HG03139 (cell line): ENCODE results near the gene TIGD1.

Source experiments
- ATAC-seq: cut with Tn5 transposase; IDR thresholded peaks from one replicate; pipeline ENCODE4 v1.9.1; 2021; ENCODE audit not compliant: unreplicated experiment

The TIGD1 gene

DNA sequence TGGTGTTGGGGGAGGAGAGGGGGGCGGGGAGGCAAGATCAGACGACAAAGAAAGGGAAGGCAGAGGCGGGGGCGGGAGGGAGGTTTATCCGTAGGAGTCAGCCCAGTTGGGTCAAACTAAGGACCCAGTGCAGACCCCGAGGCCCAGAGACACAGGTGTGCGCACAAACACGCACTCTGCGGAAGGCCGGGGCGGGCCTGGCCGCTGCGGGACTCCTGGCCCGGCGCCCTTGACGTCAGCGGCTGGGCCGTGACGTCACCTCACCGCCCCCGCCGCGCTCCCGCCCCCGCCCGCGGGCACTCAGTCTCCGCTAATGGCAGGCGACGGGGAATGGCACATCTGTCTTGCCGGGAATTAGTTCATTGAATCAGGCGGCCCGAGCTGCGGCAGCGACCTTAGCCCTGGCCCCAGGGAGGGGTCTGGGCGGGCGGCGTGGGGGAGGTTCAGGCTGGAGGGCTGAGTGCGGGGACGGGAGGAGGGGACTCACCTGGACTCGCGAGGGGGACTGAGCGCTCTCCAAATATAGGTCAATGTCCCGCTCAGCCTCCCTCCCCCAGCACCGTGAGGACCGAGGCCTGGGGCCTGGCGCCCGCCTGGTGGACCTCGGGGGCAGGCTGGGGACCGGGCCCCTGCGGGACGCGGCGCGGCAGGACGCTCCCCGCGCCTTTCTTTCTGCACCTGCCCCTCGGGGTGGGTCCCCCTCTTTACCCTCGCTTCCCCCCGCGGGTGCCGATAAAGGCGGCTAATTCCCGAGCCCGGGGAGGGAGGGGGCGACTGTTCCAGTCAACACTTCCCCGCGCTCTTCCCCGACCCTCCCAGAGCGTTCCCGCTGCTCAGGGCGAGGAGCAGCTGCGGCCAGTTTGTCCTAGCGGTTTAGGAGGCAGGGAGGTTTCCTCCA is 47.2 kb downstream of the TIGD1 start:
- ATAC-seq: no peak

DNA sequence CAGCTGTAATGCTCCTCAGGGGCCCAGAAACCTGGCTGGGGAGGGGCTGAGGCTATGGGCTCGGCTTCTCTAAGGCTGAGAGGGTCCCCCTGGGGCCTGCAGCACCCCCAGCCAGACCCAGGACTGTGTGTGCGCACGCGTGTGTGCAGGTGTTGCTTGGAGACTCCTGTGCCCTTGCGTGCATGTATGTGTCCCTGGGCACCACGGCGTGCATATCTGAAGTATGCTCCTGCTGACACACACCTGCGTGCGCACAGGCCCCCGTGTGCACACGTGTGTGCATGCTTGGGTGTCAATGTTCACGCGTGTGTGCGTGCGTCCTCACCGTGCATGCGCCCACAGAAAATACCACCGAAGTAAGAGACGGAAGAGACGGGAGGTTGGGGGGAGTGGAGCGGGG is 47.8 kb downstream of the TIGD1 start:
- ATAC-seq: no peak

DNA sequence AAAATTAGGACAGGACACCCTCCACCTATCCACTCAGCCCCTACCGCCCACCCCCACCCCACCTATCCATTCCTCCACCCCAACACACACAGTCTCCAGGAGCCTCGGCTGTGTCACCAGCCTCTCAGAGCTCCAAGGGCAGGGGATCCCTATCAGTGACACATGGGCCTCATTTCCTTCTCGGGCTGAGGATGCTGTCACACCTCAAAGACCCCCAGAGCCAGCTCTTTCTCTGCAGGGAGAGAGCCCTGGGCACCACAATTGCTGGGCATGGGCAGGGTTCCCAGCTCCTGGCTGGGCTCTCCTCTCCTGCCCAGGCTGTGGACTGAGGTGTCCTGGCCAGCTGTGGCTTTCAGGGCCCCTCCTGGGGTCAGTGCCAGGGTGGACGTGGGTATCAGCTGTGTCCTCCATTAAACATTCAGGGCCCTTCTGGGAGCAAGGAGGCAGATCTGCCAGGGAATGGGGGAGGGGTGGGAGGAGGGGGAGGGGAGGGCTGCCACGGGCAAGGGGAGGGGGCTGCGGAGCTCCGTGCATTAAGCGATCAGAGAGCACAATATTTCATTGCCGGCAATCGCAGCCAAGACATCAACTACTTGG is 48.5 kb downstream of the TIGD1 start:
- no peak for ATAC-seq

DNA sequence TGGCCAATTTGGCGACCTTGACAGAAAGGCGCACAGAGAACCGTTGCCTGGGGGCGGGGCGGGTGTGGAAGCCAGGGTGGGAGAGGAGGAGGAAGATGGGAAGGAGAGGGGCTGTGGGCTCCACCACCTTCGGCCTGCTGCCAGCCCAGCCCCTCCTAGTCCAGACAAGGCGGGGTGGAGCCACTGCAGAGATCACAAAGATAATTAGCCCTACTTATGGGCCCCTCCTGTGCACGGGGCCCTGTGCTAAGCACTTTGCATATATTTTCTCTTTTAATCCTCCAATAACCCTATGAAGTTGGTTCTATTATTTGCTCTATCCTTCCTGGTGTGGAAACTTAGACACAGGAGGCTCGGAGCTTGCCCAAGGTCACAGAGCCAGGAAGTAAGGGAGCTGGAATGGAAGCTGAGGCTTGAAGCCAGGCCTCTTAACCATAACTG is 49.0 kb downstream of the TIGD1 start:
- no peak for ATAC-seq

DNA sequence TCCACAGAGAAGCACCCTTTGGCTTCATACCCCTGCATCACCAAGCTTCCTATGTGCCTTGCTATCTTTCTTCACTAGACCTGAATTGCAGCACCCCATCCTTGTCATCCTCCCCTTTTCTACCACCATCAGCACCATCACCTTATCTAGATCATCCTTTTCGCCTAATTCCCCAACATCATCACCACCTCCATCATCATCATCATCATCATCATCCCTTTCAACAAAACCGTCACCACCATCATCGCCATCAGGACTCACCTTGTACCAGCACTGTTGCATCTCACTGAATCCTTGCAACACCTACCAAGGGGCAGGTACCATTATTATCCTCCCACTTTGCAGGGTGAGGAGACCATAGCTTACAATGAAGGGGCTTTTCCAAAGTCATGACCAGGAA is 51.9 kb downstream of the TIGD1 start:
- ATAC-seq: no peak
